DOHH2 (cell line): ENCODE measurements around the gene ZNFX1.

Experiments used
- EZH2phosphoT487 ChIP-seq: fragments of 200-600 bp; sonication (generic); IDR thresholded peaks from 2 replicates; pipeline ENCODE4 v1.6.1; 2017; ENCODE audit warnings: borderline replicate concordance, mild to moderate bottlenecking, antibody characterized with exemption, low read length, moderate library complexity, mixed read lengths
- TF ChIP-seq, protein P1 (sequence below): fragments of 200-600 bp; sonication (generic); IDR thresholded peaks from one replicate; pipeline ENCODE4 v1.5.1; 2014; ENCODE audit warnings: antibody characterized with exemption, mild to moderate bottlenecking, low read depth, low read length; ENCODE audit not compliant: poor library complexity, severe bottlenecking

GRCh38 chr20:49237531-49237930 lies 40.3 kb downstream of the ZNFX1 start:
- TF ChIP-seq, protein P1, sequence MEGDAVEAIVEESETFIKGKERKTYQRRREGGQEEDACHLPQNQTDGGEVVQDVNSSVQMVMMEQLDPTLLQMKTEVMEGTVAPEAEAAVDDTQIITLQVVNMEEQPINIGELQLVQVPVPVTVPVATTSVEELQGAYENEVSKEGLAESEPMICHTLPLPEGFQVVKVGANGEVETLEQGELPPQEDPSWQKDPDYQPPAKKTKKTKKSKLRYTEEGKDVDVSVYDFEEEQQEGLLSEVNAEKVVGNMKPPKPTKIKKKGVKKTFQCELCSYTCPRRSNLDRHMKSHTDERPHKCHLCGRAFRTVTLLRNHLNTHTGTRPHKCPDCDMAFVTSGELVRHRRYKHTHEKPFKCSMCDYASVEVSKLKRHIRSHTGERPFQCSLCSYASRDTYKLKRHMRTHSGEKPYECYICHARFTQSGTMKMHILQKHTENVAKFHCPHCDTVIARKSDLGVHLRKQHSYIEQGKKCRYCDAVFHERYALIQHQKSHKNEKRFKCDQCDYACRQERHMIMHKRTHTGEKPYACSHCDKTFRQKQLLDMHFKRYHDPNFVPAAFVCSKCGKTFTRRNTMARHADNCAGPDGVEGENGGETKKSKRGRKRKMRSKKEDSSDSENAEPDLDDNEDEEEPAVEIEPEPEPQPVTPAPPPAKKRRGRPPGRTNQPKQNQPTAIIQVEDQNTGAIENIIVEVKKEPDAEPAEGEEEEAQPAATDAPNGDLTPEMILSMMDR = no peak
- no peak for TF ChIP-seq EZH2phosphoT487
